Measurements from ENCODE around the gene C1orf232. TPM values are rescaled to one million over a fixed set of nuclear protein-coding genes. Genes with fewer than 3 reads are reported as not detected.

Gene C1orf232
- not detected for polyA plus RNA-seq
- long read RNA-seq, donor 1 = 0 reads
- long read RNA-seq, donor 2 = 0 reads
- long read RNA-seq, donor 3 = 0 reads
- long read RNA-seq, donor 4 = 0 reads
- long read RNA-seq, donor 5 = 0 reads
- long read RNA-seq, donor 6 = 0 reads
- long read RNA-seq, donor 7 = 0 reads
- long read RNA-seq, donor 8 = 0 reads
- long read RNA-seq, donor 9 = 0 reads
- long read RNA-seq, donor 10, partial matches to known transcripts = 23 of 162 reads
- long read RNA-seq, donor 10, other reads (novel, unspliced or antisense) = 139 of 162 reads
- long read RNA-seq, donor 11, partial matches to known transcripts = 78 of 78 reads
- long read RNA-seq, donor 11, other reads (novel, unspliced or antisense) = 0 of 78 reads

GRCh38 chr1:26168410-26169197, at the start of gene C1orf232:
Gene C1orf232, minus strand, starts transcription at chr1:26168963. Its CDS starts 464 bp downstream, at chr1:26168499.
- Histone ChIP-seq H3K27ac (ENCODE audit: low read length) (peak within 1 kb of the TSS; percentile 74), H3K4me1 (ENCODE audit: control insufficient read depth, insufficient read depth, low read length) (peaks cover 25% of the 10 kb centered on the region), H3K27me3 (ENCODE audit: control insufficient read depth, insufficient read depth, low read length) (peaks cover 3% of the 10 kb centered on the region), H3K9me3 (ENCODE audit: control insufficient read depth, low read depth, low read length) (no peaks in the 10 kb centered on the region), H3K36me3 (ENCODE audit: control insufficient read depth, insufficient read depth, low read length) (no peaks in the 10 kb centered on the region), H3K4me3 (ENCODE audit: low read length) (peak within 1 kb of the TSS; percentile 56)
- no CpG with 5 or more reads among the region's 5 CpGs for WGBS (ENCODE audit: insufficient coverage, low lambda C conversion rate)
- peak in 1 of 2 donors; percentile 23 for DNase-seq

GRCh38 chr1:26215246-26215645, 46.5 kb upstream of the C1orf232 start:
- DNase-seq = no peak
- Histone ChIP-seq H3K27ac (ENCODE audit: low read length) (no peak overlapping the region), H3K4me1 (ENCODE audit: control insufficient read depth, insufficient read depth, low read length) (no peaks in the 10 kb centered on the region), H3K27me3 (ENCODE audit: control insufficient read depth, insufficient read depth, low read length) (no peaks in the 10 kb centered on the region), H3K4me3 (ENCODE audit: low read length) (no peak overlapping the region), H3K36me3 (ENCODE audit: control insufficient read depth, insufficient read depth, low read length) (no peaks in the 10 kb centered on the region), H3K9me3 (ENCODE audit: control insufficient read depth, low read depth, low read length) (no peaks in the 10 kb centered on the region)
- no CpG with 5 or more reads among the region's 3 CpGs for WGBS (ENCODE audit: insufficient coverage, low lambda C conversion rate)

GRCh38 chr1:26213335-26213905, 44.7 kb upstream of the C1orf232 start:
- DNase-seq = no peak
- 20% methylated on average over 1 of the region's 6 CpGs for WGBS (ENCODE audit: insufficient coverage, low lambda C conversion rate)
- no peaks in the 10 kb centered on the region for H3K27me3 ChIP-seq (ENCODE audit: control insufficient read depth, insufficient read depth, low read length)
- H3K36me3 ChIP-seq (ENCODE audit: control insufficient read depth, insufficient read depth, low read length) = no peaks in the 10 kb centered on the region
- H3K4me1 ChIP-seq (ENCODE audit: control insufficient read depth, insufficient read depth, low read length) = no peaks in the 10 kb centered on the region
- H3K27ac ChIP-seq (ENCODE audit: low read length) = no peak overlapping the region
- no peak overlapping the region for H3K4me3 ChIP-seq (ENCODE audit: low read length)
- H3K9me3 ChIP-seq (ENCODE audit: control insufficient read depth, low read depth, low read length) = no peaks in the 10 kb centered on the region

GRCh38 chr1:26212726-26213125, 44.0 kb upstream of the C1orf232 start:
- DNase-seq = no peak
- H3K4me3 ChIP-seq (ENCODE audit: low read length) = no peak overlapping the region
- H3K9me3 ChIP-seq (ENCODE audit: control insufficient read depth, low read depth, low read length) = no peaks in the 10 kb centered on the region
- no peaks in the 10 kb centered on the region for H3K36me3 ChIP-seq (ENCODE audit: control insufficient read depth, insufficient read depth, low read length)
- no peak overlapping the region for H3K27ac ChIP-seq (ENCODE audit: low read length)
- H3K4me1 ChIP-seq (ENCODE audit: control insufficient read depth, insufficient read depth, low read length) = no peaks in the 10 kb centered on the region
- H3K27me3 ChIP-seq (ENCODE audit: control insufficient read depth, insufficient read depth, low read length) = no peaks in the 10 kb centered on the region
- WGBS (ENCODE audit: insufficient coverage, low lambda C conversion rate) = 100% methylated on average over 1 of the region's 5 CpGs

- DNase-seq = no peak
- no CpG with 5 or more reads among the region's 5 CpGs for WGBS (ENCODE audit: insufficient coverage, low lambda C conversion rate)
- H3K9me3 ChIP-seq (ENCODE audit: control insufficient read depth, low read depth, low read length) = no peaks in the 10 kb centered on the region
- H3K27ac ChIP-seq (ENCODE audit: low read length) = no peak overlapping the region
- no peaks in the 10 kb centered on the region for H3K27me3 ChIP-seq (ENCODE audit: control insufficient read depth, insufficient read depth, low read length)
- no peaks in the 10 kb centered on the region for H3K4me1 ChIP-seq (ENCODE audit: control insufficient read depth, insufficient read depth, low read length)
- H3K4me3 ChIP-seq (ENCODE audit: low read length) = no peak overlapping the region
- no peaks in the 10 kb centered on the region for H3K36me3 ChIP-seq (ENCODE audit: control insufficient read depth, insufficient read depth, low read length)
Measured at GRCh38 chr1:26210147-26210870, 41.5 kb upstream of the C1orf232 start.

GRCh38 chr1:26203642-26204318, 35.0 kb upstream of the C1orf232 start:
- H3K4me3 ChIP-seq (ENCODE audit: low read length) = no peak overlapping the region
- H3K4me1 ChIP-seq (ENCODE audit: control insufficient read depth, insufficient read depth, low read length) = peaks cover 5% of the 10 kb centered on the region
- no peak for DNase-seq
- no peak overlapping the region for H3K27ac ChIP-seq (ENCODE audit: low read length)
- H3K9me3 ChIP-seq (ENCODE audit: control insufficient read depth, low read depth, low read length) = no peaks in the 10 kb centered on the region
- no CpG with 5 or more reads among the region's 9 CpGs for WGBS (ENCODE audit: insufficient coverage, low lambda C conversion rate)
- H3K36me3 ChIP-seq (ENCODE audit: control insufficient read depth, insufficient read depth, low read length) = no peaks in the 10 kb centered on the region
- peaks cover 13% of the 10 kb centered on the region for H3K27me3 ChIP-seq (ENCODE audit: control insufficient read depth, insufficient read depth, low read length)

DNA sequence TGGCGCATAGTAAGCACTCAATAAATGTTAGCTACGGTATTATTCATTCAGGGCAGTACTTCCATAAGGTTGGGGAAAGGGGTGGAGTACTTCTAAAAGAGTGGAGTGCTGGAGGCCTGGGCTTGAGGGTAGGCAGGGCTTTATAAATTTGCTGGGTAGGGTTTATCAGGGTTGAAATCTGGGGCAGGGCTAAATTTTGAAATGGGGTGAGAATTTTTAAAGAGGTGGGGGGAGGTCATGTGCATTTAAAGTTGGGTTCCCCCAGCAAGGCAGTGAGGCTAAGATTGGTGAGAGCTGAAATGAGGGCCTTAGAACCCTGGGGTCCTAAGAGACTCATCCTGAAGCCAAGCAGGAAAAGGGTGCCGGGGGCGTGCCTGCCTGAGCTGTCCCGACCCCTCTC, 31.6 kb upstream of the C1orf232 start:
- Histone ChIP-seq H3K9me3 (ENCODE audit: control insufficient read depth, low read depth, low read length) (no peaks in the 10 kb centered on the region), H3K4me1 (ENCODE audit: control insufficient read depth, insufficient read depth, low read length) (peaks cover 5% of the 10 kb centered on the region), H3K36me3 (ENCODE audit: control insufficient read depth, insufficient read depth, low read length) (no peaks in the 10 kb centered on the region), H3K27me3 (ENCODE audit: control insufficient read depth, insufficient read depth, low read length) (peaks cover 15% of the 10 kb centered on the region), H3K27ac (ENCODE audit: low read length) (no peak overlapping the region), H3K4me3 (ENCODE audit: low read length) (no peak overlapping the region)
- DNase-seq = no peak
- no CpG with 5 or more reads among the region's 5 CpGs for WGBS (ENCODE audit: insufficient coverage, low lambda C conversion rate)

DNA sequence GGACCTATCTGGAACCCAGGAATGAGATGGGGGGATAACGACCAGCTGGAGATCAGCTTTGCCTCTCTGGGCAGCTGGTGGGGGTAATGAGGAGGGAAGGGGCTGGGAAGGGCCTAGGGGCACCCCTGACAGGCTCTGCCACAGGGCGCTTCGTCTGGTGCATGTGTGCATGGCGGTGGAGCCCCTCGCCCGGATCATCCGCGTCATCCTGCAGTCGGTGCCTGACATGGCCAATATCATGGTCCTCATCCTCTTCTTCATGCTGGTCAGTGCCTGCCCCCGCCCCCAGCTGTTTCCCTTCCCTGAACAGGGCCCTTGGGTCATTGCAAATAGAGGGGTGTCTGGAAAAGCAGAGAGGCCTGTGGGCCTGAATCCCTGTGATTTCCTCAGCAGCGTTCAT, 29.1 kb upstream of the C1orf232 start:
- Histone ChIP-seq H3K9me3 (ENCODE audit: control insufficient read depth, low read depth, low read length) (no peaks in the 10 kb centered on the region), H3K27ac (ENCODE audit: low read length) (no peak overlapping the region), H3K4me1 (ENCODE audit: control insufficient read depth, insufficient read depth, low read length) (peaks cover 5% of the 10 kb centered on the region), H3K27me3 (ENCODE audit: control insufficient read depth, insufficient read depth, low read length) (peaks cover 9% of the 10 kb centered on the region), H3K36me3 (ENCODE audit: control insufficient read depth, insufficient read depth, low read length) (no peaks in the 10 kb centered on the region), H3K4me3 (ENCODE audit: low read length) (no peak overlapping the region)
- no peak for DNase-seq
- no CpG with 5 or more reads among the region's 11 CpGs for WGBS (ENCODE audit: insufficient coverage, low lambda C conversion rate)

DNA sequence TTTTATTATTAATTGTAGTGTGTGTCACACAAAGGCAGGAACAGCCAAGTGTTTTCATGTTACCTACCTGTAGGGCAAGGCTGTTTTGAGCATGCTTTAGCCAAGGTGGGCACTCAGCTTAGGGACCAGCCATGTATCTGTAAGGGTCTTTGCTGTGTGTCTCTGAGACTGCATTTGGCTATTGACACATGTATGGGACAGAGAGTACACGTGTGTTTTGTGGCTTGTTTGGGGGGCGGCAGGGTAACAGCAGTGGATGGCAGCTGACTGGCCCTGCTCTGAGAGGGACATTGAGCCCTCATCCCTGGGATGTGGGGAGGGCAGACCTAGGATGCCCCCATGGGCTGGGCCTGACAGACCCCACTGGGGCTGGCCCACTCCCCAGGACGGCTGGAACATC, 28.5 kb upstream of the C1orf232 start:
- DNase-seq = no peak
- no peaks in the 10 kb centered on the region for H3K36me3 ChIP-seq (ENCODE audit: control insufficient read depth, insufficient read depth, low read length)
- H3K27me3 ChIP-seq (ENCODE audit: control insufficient read depth, insufficient read depth, low read length) = peaks cover 5% of the 10 kb centered on the region
- WGBS (ENCODE audit: insufficient coverage, low lambda C conversion rate) = no CpG with 5 or more reads among the region's 3 CpGs
- no peak overlapping the region for H3K4me3 ChIP-seq (ENCODE audit: low read length)
- H3K4me1 ChIP-seq (ENCODE audit: control insufficient read depth, insufficient read depth, low read length) = peaks cover 5% of the 10 kb centered on the region
- H3K27ac ChIP-seq (ENCODE audit: low read length) = no peak overlapping the region
- no peaks in the 10 kb centered on the region for H3K9me3 ChIP-seq (ENCODE audit: control insufficient read depth, low read depth, low read length)

Data from large intestine (tissue), 12 donors.